AML-193 (cell line): ENCODE data around the gene ANKS3.

Experiments
- DNase-seq, 2 experiments: peaks; one replicate each; lab custom pipeline; 2025; lab: John Stamatoyannopoulos, UW

Gene ANKS3

DNA sequence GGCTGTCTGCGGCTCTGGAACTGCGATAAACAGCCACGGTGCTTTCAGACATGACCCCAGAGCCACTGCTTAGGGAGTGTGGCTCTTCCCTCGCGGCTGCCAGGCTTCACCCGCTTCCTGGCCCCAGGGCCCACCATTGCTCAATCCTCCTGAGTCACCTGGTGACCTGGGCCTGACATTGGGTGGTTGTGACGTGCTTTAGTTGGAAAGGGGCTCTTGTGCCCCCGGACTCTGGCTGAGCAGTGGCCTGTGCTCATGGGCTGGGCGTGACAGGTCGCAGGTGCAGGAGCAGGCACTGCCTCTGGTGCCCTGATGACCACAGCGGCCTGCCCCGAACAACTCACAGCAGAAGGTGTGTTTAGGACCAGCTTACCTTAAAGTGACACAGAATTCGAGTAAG is 49.3 kb downstream of the ANKS3 start:
- DNase-seq = no peak

DNA sequence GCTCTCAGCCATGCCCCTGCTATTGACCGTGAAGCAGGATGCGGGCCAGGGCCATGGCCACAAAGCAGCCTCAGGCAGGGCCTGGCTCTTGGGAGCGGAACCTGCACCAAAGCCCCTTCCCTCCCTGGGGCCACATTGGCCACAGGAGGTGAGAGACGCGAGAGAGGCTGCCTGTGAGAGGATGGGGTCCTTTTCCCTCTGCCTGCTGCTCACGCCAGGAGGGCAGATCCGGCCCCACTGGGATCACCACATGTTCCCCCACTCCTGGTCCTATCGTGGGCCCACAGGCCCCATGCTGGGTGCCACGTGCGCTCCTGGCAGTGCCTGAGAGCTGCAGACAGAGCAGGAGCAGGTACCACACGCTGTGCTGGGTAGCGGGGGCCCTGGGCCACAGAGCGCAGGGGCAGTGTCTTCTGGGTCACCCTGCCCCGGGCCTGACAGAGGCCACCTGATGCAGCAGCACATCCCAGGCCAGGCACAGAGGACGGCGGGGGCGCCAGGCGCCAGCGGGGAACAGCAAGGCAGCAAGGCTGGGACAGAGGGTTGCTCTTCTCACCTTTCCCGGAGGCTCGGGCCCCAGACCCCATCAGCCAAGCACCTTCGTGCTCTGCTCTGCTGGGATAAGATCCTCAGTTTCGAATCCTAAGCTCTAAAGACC is 49.9 kb downstream of the ANKS3 start:
- DNase-seq = no peak

DNA sequence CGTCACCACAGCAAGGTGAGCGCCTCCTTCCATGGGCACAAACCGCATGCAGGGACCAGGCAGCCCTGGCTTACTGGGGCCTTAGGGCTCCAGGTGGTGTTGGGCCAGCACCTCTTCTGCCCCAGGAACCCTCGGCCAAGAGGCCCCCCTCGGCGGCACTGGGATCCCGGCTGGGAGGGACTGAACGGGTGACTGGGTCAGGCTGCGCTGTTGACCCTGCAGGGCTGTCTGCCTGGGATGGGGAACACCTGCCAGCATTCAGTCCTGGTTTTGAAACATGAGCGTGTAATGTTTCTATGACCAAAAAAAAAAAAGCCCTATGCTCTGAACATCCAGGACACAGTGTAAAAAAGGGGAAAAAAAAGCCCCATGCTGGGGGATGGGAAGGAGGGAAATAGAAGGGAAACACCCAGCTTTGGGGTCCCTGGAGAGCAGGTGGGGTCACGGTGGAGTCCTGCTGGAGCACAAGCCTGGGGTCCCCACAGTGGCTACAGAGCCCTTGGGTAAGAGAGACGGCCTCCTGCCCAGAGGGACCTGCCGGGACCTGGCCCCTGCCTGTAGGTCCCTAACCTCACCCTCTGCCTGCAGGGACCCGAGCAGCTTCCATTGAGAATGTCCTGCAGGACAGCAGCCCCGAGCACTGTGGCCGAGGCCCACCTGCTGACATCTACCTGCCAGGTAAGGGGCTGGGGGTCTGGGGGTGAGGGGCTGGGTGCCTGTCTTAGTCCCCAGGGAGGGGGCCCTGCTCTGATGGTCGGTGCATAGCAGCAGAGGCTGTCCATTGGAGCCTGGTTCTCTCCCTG is 50.6 kb downstream of the ANKS3 start:
- DNase-seq = no peak

DNA sequence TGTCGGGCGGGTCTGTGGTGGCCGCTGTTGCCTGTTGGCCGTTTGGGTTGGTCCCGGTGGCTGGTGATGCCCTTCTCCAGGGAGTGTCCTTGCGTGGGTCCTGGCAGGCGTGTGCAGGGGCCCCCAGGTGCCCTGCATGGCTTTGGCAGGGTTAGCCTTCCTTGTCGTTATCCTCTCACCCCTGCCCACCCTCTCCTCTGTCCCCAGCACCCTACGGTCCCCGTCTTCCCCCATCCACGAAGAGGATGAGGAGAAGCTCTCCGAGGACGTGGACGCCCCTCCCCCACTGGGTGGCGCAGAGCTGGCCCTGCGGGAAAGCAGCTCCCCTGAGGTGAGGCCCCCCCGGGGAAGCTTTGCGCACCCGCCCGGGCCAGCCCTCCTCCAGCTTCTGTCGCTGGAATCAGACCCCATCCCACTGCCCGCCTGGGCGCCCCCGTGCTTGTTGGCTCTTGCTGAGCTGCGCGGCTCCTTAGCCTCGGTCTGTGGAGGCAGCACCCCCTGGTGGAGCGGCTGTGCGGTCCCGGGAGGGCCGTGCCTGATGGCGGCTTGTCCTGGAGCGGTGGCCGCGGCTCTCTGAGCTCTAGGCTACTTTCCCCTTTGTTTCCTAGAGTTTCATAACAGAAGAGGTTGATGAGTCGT is 51.3 kb downstream of the ANKS3 start:
- DNase-seq = no peak

DNA sequence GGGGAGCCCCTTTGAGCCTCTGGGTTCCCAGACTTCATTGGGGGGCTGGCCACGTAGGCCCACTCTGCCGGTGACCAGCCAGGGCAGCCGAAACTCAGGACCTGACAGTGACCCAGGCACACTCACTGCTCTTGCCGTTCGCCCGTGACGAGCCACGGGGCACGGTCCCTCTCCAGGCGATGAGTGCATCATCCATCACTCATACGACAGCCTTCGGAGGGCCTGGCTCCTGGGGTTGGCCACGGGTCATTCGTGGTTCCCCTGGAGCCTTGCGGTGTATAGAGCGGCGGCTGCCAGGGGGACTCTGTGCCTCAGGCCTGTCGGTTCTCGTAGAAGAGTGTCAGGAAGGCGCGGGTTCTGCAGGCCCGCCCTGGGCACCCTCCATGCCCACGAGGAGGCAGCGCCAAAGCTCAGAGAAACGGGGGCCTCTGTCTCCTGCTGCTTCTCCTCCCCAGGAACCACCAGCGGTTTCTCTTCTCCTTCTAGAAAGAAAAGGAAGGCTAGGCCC is 51.9 kb downstream of the ANKS3 start:
- DNase-seq = no peak

DNA sequence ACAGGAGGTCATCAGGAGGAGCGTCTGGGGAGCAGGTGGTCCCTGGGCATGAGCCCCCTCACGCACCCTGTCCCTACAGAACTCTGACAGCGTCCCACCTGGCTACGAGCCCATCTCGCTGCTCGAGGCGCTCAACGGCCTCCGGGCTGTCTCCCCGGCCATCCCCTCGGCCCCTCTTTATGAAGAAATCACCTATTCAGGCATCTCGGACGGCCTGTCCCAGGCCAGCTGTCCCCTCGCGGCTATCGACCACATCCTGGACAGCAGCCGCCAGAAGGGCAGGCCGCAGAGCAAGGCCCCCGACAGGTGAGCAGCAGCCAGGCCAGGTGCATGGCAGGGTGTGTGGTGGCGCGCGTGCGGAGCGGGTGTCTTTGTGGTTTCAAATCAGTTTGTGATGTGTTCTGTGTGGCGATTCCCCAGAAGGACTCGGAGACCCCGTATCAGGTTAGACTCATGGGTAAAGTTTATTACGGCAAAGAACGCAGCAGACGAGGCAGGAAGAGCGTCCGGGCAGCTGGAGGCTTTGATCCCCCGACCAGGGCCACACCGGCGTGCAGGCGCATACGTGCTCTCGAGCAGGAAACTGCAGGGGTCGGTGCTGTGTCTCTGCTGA is 52.5 kb downstream of the ANKS3 start:
- DNase-seq = no peak

DNA sequence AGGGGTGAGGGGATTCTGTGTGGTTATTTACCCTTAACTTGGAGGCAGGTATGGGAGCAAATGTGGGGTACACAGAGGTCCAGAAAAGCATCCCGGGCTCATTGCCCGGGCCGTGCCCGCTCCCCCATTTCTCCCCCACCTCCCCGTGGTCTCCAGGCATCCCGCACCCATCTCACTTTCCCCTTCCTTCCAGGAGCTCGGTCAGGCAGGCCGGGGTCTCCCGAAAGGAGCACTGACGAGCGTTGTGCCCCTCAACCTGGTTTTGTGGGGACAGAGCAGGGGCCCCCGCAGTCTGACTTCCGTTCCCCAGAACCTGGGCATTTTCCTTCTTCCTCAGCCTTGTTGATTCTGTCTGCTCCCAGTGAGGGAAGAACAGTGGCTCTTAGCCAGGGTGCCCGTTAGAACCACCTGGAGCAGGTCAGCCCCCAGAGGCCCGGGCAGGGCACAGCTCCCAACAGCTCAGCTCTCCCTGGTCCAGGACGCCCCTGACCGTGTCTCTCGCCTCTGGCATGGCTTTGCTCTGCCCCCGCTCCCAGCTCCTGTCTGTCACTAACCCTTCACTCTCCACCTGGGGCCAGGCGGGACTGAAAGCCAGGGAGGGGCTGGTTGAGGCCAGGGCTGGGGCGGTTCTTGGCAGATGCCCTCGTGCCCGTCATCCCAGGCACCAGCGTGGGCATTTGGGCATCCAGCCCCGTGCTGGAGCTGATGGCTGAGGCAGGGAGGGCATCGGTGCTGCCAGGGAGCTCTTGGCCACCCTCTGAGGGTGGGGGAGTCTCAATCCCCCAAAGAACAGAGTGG is 53.2 kb downstream of the ANKS3 start:
- no peak for DNase-seq

DNA sequence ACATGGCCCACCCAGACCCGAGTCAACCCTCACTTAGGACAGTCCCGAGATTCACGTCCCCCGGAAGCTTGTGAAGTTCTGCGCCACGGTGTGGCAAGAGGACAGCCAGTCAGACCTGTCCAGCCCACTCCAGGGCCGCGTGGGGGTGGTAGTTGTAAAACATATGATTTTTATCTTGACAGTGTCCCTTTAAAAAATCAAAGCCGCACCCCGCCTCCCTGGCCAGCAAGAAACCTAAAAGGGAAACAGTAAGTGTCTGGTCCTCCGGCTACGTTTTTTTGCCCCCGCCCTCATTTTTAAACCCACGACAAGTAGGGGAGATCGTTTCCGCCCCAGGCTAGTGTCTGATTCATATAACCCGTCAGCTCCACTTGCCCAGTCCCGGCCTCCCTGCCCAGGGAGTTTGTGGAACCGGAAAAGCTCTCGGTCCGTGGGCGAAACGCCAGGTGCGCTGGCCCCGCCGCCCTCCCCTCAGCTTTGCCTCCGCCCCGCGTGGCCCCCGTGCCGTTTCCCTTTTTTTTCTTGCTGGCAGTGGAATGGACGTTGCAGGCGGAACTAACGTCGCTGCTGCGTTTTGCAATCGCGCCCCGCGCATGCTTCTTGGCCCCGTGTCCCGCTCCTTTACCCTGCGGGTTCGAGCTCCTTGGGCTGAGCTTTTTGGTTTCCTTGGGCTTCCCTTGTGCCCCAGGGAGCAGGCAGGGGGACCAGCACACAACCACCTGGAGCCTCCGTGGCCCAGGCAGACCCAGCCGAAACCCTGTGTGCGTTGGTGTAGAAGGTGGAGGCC is 54.0 kb downstream of the ANKS3 start:
- no peak for DNase-seq

DNA sequence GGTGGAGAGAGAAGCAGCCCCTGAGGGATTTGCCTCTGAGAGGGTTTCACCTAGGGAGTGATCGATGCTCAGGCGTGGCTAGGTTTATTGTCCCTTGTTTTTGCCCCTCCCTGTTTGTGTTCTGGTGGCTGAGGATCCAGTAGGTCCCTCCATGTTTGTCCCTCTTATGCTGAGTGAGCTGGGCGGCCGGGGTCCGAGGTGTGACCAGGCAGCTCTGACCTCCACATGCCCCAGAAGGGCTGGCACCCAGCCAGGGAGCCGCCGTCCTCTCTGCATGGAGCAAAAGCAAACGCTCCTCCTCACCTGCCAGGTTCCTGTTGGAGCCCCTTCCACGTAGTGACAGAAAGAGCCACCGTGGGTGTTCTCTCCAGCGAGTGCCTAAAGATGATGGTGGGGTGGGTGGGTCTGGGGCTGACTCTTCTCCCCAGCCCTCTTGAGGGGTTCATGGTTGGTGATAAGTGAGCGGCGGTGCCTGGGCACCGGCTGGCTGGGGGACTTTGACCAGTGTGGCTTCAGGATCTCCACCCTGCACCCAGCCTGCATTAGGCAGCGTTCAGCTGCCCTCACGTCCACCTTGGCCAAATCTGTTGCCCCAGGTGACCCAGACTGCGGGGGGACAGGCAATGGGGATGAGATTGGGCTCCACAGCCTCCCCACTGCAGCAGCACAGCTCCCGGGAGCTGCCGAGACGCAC is 54.8 kb downstream of the ANKS3 start:
- no peak for DNase-seq

DNA sequence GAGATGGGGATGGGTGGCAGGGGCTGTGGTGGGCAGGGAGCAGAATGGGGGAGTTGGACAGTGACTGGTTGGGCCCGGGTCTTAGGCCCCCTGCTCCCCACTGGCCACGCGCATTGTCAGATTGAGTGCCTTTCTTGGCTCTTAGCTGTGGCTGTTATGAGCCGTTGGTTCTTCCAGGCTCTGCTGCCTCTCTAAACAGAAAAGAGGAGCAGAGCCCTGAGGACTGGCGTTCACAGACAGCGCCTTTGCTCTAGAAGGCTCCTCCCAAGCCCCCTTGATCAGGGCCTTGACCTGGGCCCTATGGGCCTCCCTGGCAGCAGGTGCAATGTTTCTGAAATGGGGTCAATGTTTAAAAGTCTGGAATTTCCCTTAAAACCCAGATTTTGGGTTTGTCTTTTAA is 55.5 kb downstream of the ANKS3 start:
- DNase-seq = no peak

DNA sequence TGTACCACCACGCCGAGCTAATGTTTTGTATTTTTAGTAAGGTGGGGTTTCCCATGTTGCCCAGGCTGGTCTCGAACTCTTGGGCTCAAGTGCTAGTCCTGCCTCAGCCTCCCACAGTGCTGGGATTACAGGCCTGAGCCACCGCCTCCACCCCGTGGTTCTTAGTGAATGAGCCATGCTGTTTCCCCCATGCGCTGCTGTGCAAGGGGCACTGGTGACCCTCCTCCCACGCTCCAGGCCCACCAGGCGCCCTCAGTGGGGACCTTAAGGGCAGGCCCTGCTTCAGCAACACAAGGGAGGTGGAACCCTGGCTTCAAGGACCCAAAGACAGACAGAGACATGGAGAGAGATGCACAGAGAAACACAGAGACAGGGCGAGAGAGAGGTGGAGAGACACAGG is 56.1 kb downstream of the ANKS3 start:
- no peak for DNase-seq

DNA sequence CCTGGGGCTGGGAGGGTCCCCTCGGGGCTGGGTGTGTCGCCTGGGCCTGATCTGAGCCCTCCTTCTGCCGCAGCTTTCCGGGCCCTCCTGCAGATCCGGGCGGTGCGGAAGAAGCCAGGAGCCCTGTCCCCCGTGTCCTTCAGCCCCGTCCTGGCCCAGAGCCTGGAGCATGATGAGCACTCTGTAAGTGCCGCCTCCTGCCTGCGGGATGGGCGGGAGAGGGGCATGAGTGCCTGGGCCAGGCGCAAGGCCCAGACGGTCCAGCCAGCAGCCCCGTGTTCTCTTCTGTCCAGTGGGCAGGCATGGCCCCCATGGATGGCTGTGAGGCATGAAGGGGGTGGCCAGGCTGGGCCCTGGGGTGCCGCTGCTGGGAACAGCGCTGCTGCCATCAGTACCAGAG is 56.7 kb downstream of the ANKS3 start:
- DNase-seq = no peak

DNA sequence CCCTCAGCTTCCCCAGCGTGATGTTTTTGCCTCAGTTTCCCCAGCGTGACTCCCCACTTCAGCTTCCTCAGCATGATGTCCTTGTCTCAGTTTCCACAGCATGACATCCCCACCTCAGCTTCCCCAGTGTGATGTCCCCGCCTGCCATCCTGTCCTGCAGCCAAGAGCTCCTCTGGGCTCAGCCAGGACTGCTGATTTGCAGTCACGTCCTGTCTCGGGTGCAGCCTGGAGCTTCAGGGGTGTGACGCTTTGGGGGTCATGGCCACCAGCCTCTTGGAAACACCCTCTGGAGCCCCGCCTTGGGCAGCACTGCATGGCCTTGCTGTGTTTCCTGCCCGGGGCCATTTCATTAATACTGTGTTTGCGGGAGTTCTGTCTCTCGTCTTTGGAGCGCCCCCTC is 57.2 kb downstream of the ANKS3 start:
- no peak for DNase-seq

DNA sequence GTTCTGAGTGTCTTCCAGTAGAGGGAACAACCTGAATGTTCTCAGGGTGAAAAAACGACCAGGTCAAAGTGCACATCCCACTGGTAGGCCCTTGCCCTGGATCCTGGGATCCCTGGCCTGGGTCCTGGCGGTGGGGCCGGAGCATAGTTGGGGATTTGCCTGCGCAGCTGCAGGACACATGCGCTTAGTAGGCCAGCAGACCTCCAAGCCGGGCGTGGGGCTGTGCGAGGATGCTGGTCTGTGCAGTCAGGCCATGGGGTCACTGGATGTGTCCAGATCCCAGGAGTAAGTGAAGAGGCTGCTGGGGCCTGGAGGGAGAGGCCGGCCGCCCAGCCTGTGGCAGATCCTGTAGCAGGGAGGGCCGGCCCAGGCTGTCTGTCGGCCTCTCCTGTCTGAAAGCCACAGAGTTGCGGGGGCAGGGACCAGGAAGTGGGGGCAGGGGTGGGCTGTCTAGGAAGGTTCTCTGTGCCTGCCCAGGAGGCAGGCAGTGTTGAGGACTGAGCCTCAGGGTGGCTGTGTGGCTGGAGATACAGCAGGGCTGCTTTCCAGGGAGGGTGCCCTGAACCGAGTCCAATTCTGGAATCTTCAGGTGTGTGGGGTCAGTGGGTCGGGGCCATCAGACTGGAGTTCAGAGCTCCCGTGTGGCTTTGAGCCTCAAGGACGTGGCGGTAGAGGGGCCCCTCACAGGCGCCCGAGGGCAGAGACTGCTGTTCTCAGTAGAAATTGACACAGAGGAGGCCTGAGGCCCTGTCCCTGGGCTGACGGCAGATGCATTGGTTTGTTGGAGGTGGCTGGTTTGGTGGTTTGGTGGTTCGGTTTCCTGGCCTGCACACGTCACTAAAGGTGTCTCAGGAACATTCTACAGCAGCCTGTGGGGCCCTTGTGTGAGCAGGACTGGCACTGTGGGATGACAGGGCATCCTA is 57.9 kb downstream of the ANKS3 start:
- DNase-seq = no peak

DNA sequence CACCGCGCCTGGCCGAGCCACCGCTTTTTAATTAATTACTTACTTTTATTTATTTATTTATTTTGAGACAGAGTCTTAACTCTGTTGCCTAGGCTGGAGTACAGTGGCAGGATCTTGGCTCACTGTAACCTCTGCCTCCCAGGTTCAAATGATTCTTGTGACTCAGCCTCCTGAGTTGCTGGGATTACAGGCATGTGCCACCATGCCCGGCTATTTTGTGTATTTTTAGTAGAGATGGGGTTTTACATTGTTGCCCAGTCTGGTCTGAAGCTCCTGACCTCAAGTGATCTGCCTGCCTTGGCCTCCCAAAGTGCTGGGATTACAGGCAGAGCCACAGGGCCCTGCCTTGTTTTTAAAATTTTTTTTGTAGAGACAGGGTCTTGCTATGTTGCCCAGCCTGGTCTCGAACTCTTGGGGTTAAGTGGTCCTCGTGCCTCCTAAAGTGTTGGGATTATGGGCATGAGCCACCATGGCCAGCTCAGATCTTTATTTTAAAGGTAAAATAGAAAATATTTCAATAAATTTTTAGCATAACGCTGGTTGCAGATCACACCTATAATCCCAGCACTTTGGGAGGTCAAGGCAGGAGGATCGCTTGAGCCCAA is 59.0 kb downstream of the ANKS3 start:
- no peak for DNase-seq

DNA sequence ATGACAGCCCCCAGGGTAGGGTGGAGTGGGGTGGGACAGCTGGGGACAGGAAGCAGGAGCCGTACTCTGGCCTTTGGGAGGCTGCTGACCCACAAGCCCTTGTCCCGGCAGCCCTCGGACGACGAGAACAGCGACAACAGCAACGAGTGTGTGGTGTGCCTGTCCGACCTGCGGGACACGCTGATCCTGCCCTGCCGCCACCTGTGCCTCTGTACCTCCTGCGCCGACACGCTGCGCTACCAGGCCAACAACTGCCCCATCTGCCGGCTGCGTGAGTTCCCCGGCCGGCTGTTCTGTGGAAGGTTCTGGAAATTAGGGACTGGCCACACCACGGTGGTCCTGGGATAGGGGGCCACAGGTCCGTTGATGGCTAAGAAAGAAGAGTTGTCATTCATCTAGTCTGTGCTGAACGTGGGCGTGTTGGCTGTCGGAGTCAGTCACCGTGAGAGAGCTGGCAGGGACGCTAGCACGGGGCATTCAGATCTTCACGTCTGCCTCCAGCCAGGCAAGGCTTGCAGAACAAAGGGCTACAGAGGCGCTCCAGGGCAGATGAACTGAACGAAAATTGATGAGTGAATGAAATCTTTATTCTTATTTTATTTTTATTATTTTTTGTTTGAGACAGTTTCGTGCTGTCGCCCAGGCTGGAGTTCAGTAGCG is 60.6 kb downstream of the ANKS3 start:
- no peak for DNase-seq

DNA sequence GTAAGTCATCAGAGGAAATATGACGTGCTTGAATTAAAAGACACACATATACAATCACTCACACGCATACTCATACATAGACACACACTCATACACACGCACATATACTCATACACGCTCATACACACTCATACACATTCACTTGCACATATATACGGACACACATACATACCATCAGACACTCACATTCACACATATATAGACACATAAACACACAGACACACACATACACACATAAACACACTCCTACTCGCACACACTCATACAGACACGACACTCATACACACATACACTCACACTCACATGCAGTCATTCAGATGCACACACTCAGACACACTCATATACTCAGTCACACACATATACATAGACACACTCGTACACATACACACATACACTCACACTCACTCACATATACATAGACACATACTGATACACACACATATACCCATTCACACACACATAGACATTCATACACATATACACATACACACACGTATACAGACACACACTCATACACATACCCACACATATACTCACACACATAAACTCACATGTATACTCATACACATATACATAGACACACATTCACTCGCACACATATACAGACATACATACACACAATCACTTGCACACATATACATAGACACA is 65.6 kb downstream of the ANKS3 start:
- DNase-seq = no peak
